ENCODE measurements around the gene IGFBP6.

The IGFBP6 gene

GRCh38 chr12:53122961-53123468 lies 25.5 kb downstream of the IGFBP6 start:
- DNase-seq = peak; percentile 13

- no peak for DNase-seq
Observed at GRCh38 chr12:53123578-53124351, 26.3 kb downstream of the IGFBP6 start.

GRCh38 chr12:53124352-53124723 lies 26.9 kb downstream of the IGFBP6 start:
- DNase-seq = no peak

GRCh38 chr12:53127169-53127568 lies 29.7 kb downstream of the IGFBP6 start:
- DNase-seq = no peak

DNA sequence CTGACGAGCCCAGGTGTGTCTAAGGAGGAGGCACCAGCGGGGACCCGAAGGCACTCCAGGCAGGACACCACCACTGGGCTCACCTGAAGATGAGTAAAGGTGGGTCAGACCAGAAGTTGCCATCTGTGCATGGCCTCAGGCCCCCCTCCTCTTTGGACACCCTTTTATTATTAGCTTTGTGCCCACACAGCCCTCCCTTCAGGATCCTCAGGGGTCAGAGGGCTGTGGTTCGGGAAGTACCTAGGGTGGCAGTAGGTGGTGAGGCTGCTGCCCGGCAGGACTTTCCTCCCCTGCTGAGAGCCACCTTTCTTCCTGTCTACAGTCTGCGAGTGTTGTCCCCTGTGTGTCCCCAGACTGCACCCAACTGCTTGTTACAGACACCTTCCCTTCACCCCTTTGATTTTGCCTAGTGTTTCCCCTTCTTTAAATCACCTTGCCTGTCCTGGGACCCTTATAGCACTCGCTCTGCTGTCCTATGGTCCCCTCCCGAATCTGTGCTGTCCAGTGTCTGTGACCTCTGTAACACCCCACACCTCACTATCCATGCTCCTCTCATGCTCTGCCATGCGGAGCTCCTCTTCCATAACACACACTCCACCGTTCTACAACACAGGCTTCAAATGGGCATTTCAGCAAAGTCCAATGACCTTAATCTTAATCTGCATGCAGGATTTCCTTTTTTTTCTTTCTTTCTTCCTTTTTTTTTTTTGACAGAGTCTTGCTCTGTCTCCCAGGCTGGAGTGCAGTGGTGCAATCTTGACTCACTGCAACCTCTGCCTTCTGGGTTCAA lies 31.5 kb downstream of the IGFBP6 start:
- DNase-seq = no peak

DNA sequence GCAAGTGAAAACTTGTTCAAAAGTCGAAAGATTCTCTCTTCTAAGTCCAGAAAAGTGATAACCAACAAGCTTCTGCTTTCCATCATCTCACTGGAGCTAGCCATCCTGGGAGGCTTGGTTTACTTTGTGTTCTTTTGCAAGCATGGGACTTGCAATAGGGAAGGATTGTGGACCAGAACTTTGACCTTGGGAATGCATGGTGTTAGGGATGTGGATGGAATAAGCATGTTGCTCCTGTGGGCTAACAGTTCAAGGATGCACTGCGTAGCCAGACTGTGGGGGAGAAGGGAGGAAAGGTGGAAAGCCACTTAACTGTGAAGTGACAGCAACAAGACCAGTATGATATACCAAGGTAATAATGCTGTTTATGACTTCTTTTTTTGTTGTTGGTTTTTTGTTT lies 34.4 kb downstream of the IGFBP6 start:
- no peak for DNase-seq

- no peak for DNase-seq
Observed at GRCh38 chr12:53133722-53134121, 36.3 kb downstream of the IGFBP6 start.

DNA sequence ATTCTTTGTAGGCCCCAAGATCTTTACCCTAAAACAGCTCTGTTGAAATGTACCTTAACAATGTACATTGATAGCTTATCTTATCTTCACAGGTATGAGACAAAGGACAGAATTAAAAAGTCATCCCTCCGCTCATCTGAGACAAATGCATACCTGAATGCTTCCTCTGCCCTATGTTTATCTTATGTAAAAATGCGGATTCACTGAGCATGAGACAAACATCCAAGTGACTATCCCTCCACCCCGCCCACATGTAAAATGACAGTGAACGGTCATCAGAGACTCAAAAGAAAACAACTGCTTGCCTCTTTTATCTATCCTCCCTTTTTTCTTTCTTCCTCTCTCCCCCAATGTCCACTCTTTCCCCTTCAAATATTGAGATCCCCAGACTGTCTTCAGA lies 45.9 kb downstream of the IGFBP6 start:
- DNase-seq = no peak

GRCh38 chr12:53145383-53146260 lies 48.2 kb downstream of the IGFBP6 start:
- no peak for DNase-seq

GRCh38 chr12:53147181-53147580 lies 49.7 kb downstream of the IGFBP6 start:
- no peak for DNase-seq

- no peak for DNase-seq
Observed at GRCh38 chr12:53147653-53148052, 50.2 kb downstream of the IGFBP6 start.

DNA sequence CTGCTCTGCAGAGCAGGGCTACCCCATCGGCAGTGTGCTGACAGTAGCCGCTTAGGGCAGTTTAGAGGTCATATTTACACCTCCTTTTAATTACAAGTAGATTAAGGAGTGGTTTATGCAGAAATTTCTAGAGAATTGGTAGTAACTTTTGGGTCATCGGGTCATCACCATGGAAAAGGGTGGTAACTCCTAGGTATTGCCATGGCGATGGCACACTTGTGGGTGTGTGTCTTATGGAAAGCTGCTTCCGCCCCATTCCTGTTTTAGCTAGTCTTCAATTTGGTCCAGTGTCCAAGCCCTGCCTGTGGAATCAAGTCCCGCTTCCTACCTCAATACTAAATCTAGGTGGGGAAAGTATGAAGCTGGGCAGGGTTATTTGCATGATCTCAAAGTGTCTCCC lies 53.6 kb downstream of the IGFBP6 start:
- DNase-seq = no peak

All from DMS79 treated with DMSO at 0.1 percent for 48 hours (cell line).